IMR-90 (cell line): ENCODE data around the gene TOE1. TPM values are rescaled to one million over a fixed set of nuclear protein-coding genes. Genes with fewer than 3 reads are reported as not detected.
"Not testable (repeated sequence)": the region's sequence is repeated elsewhere in the genome, so short reads cannot be mapped to it uniquely, and the experiment has no call there.

Experiments
- ATAC-seq: fragments of 200-7000 bp; cut with Tn5 transposase; 2 replicates; pipeline ENCODE4 v1.9.1; 2020; ENCODE audit warnings: low read depth, mild to moderate bottlenecking, moderate library complexity
- BruUV-seq: library from RNA; stranded (reverse); fragments of 400-500 nt; replicated peaks from 2 replicates; lab custom pipeline; 2021; lab: Mats Ljungman, UMichigan
- CTCF ChIA-PET: fragments of 300-600 bp; formaldehyde crosslinking; extraction: SDS; loops from one replicate; lab custom pipeline; 2021; ENCODE audit warnings: antibody characterized with exemption; lab: Yijun Ruan, JAX
- POLR2A ChIA-PET: fragments of 300-600 bp; sonication (Branson Sonifier 250); formaldehyde crosslinking; loops from one replicate; lab custom pipeline; 2022; ENCODE audit warnings: antibody characterized with exemption; ENCODE audit not compliant: unreplicated experiment; lab: Charles Lee
- DNase-seq: peaks from one replicate; pipeline ENCODE4 v3.0.0; 2013
- H2AFZ ChIP-seq: replicated peaks from 2 replicates; pipeline ENCODE3; 2013; ENCODE audit warnings: low read length, mild to moderate bottlenecking; ENCODE audit not compliant: poor library complexity
- H2AK5ac ChIP-seq: 2 replicates; pipeline ENCODE4 v1.6.1; 2013; ENCODE audit warnings: low read depth, low read length, inconsistent platforms
- H2AK9ac ChIP-seq: replicated peaks from 2 replicates; pipeline ENCODE3; 2013; ENCODE audit warnings: mild to moderate bottlenecking, low read depth, low read length, moderate library complexity; ENCODE audit not compliant: poor library complexity
- H2BK120ac ChIP-seq: 2 replicates; pipeline ENCODE4 v1.6.1; 2013; ENCODE audit warnings: low read depth, low read length, inconsistent platforms
- H2BK15ac ChIP-seq: 3 replicates; pipeline ENCODE4 v1.6.1; 2013; ENCODE audit warnings: low read depth, low read length, inconsistent platforms
- H2BK20ac ChIP-seq: 2 replicates; pipeline ENCODE4 v1.6.1; 2013; ENCODE audit warnings: low read depth, mild to moderate bottlenecking, inconsistent platforms, low read length, moderate library complexity
- H2BK5ac ChIP-seq: 2 replicates; pipeline ENCODE4 v1.6.1; 2013; ENCODE audit warnings: mild to moderate bottlenecking, low read depth, low read length, inconsistent platforms; ENCODE audit not compliant: poor library complexity, severe bottlenecking
- H3K14ac ChIP-seq: replicated peaks from 2 replicates; pipeline ENCODE4 v1.6.1; 2013; ENCODE audit warnings: low read depth, low read length, inconsistent platforms
- H3K18ac ChIP-seq: 2 replicates; pipeline ENCODE4 v1.6.1; 2013; ENCODE audit warnings: low read depth, low read length, control low read depth
- H3K23ac ChIP-seq: 2 replicates; pipeline ENCODE4 v1.6.1; 2013; ENCODE audit warnings: low read depth, low read length, inconsistent platforms
- H3K27ac ChIP-seq: 2 replicates; pipeline ENCODE4 v1.5.1; 2013; ENCODE audit warnings: mild to moderate bottlenecking, control low read depth, low read length; ENCODE audit not compliant: insufficient read depth
- H3K27me3 ChIP-seq: 2 replicates; pipeline ENCODE4 v1.6.1; 2013; ENCODE audit warnings: low read length; ENCODE audit not compliant: control insufficient read depth, insufficient read depth
- H3K36me3 ChIP-seq: 2 replicates; pipeline ENCODE4 v1.6.1; 2013; ENCODE audit warnings: low read length, mixed read lengths; ENCODE audit not compliant: control insufficient read depth, insufficient read depth
- H3K4ac ChIP-seq: 2 replicates; pipeline ENCODE4 v1.6.1; 2013; ENCODE audit warnings: low read depth, low read length, inconsistent platforms
- H3K4me1 ChIP-seq: 2 replicates; pipeline ENCODE4 v1.6.1; 2013; ENCODE audit warnings: low read length, mixed read lengths; ENCODE audit not compliant: control insufficient read depth, insufficient read depth
- H3K4me2 ChIP-seq: 2 replicates; pipeline ENCODE4 v1.6.1; 2013; ENCODE audit warnings: low read depth, mild to moderate bottlenecking, control low read depth, low read length, moderate library complexity
- H3K4me3 ChIP-seq: 2 replicates; pipeline ENCODE4 v1.5.1; 2013; ENCODE audit warnings: low read depth, mild to moderate bottlenecking, control low read depth, low read length, moderate library complexity; ENCODE audit not compliant: insufficient read depth
- H3K56ac ChIP-seq: 2 replicates; pipeline ENCODE4 v1.6.1; 2013; ENCODE audit warnings: low read length, inconsistent platforms; ENCODE audit not compliant: insufficient read depth; ENCODE audit errors: extremely low read depth
- H3K79me1 ChIP-seq, 2 experiments: 2 replicates each; pipeline ENCODE4 v1.6.1; 2013; ENCODE audit warnings: low read length in 2 of 2, inconsistent platforms in 1 of 2, low read depth in 1 of 2
- H3K9ac ChIP-seq: 2 replicates; pipeline ENCODE4 v1.6.1; 2013; ENCODE audit warnings: low read depth, low read length, control low read depth
- H3K9me1 ChIP-seq: 2 replicates; pipeline ENCODE4 v1.6.1; 2013; ENCODE audit warnings: low read length, inconsistent platforms; ENCODE audit not compliant: insufficient read depth
- H3K9me3 ChIP-seq: 2 replicates; pipeline ENCODE4 v1.6.1; 2013; ENCODE audit warnings: low read length; ENCODE audit not compliant: control insufficient read depth, insufficient read depth
- H4K20me1 ChIP-seq: 2 replicates; pipeline ENCODE4 v1.6.1; 2013; ENCODE audit warnings: low read length, inconsistent platforms; ENCODE audit not compliant: insufficient read depth
- H4K5ac ChIP-seq: 2 replicates; pipeline ENCODE4 v1.6.1; 2013; ENCODE audit warnings: mild to moderate bottlenecking, low read depth, low read length, control low read depth
- H4K8ac ChIP-seq, 2 experiments: 2 replicates each; pipeline ENCODE4 v1.6.1; 2013; ENCODE audit warnings: low read depth in 2 of 2, low read length in 2 of 2, control low read depth in 1 of 2, inconsistent platforms in 1 of 2
- H4K91ac ChIP-seq: 2 replicates; pipeline ENCODE4 v1.6.1; 2013; ENCODE audit warnings: low read depth, low read length, inconsistent platforms; ENCODE audit not compliant: insufficient read depth
- WGBS, 2 experiments: methylation state at CpG; one replicate each; pipeline versions ENCODE4 v1.1.5 to v1.1.7; 2013; ENCODE audit warnings: missing lambda C conversion rate in 2 of 2; ENCODE audit not compliant: insufficient read length in 1 of 2; ENCODE audit errors: extremely low coverage in 2 of 2; 5-methylcytosine and 5-hydroxymethylcytosine counted together
- dilution Hi-C: fragments of 300-500 bp; cut with HindIII; formaldehyde crosslinking; loops from one replicate; pipeline ENCODE4 v1.14.3; 2018; ENCODE audit warnings: low sequenced_read_pairs; ENCODE audit not compliant: unreplicated experiment
- in situ Hi-C: fragments of 300-500 bp; cut with MboI; formaldehyde crosslinking; loops from 3 replicates; pipeline ENCODE4 v1.14.3; 2019; ENCODE audit warnings: low sequenced_read_pairs, inconsistent platforms, mixed read lengths
- intact Hi-C: fragments of 100-400 bp; cut with micrococcal nuclease; formaldehyde crosslinking; loops from 2 replicates; pipeline ENCODE4 v1.10.0; 2022
- polyA plus RNA-seq, 3 experiments: library from polyadenylated mRNA; depleted of rRNA; stranded (reverse); fragments of >200 nt; gene quantifications; 2 replicates each; pipeline ENCODE4 v1.2.3, GENCODE V29; 2012; ENCODE audit warnings: low replicate concordance in 1 of 3
- total RNA-seq: library from RNA; depleted of rRNA; stranded (reverse); fragments of >200 nt; gene quantifications from 2 replicates; pipeline ENCODE4 v1.2.3, GENCODE V29; 2012

The TOE1 gene
- total and polyA plus RNA-seq, 2 of the 4 experiments (the other 2 are of a cell fraction), result 15.5 to 18.6 TPM

DNA sequence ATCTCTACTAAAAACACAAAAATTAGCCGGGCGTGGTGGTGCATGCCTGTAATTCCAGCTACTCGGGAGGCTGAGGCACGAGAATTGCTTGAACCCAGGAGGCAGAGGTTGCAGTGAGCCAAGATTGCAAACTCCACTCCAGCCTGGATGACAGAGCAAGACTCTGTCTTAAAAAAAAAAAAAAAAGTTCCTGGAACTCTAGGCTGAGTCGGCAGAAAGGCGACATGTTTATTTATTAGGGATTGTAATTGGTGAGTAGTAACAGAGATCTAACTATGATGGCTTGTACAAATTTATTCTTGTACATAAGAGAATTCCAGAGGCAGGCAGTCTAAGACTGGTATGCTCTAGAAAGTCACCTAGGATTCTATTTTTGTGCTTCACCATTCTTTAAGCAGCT is 49.0 kb upstream of the TOE1 start:
- H3K56ac ChIP-seq, H3K14ac ChIP-seq, H3K36me3 ChIP-seq, H3K4me1 ChIP-seq, H2BK20ac ChIP-seq, H2BK5ac ChIP-seq, POLR2A ChIA-PET, H3K4me2 ChIP-seq, H4K5ac ChIP-seq, dilution Hi-C loops, in situ Hi-C loops, DNase-seq, H2AK5ac ChIP-seq, H3K18ac ChIP-seq, H3K27me3 ChIP-seq, H2AFZ ChIP-seq, H3K23ac ChIP-seq, H3K4ac ChIP-seq, BruUV-seq, H4K91ac ChIP-seq, H4K8ac ChIP-seq, H2BK15ac ChIP-seq, H3K79me1 ChIP-seq, H2BK120ac ChIP-seq, H3K4me3 ChIP-seq, H3K9ac ChIP-seq, H2AK9ac ChIP-seq, H3K9me3 ChIP-seq, ATAC-seq, H3K9me1 ChIP-seq, H3K27ac ChIP-seq, H4K20me1 ChIP-seq: not testable (repeated sequence)
- intact Hi-C loops, result loop anchor here (5.0 kb wide), 1 partner anchor 254 kb away; no protein-coding TSS in a partner anchor
- CTCF ChIA-PET, result interaction anchor here (1.7 kb wide), 1 partner anchor 9 kb away, joined by 7 read pairs; no protein-coding TSS in a partner anchor
- no CpG with 5 or more reads among the region's 6 CpGs for WGBS, 2 experiments
